A549 (cell line): Measurements from ENCODE around the gene PLEKHA5. TPM values are rescaled to one million over a fixed set of nuclear protein-coding genes. Genes with fewer than 3 reads are reported as not detected.

Experiments used
- ATAC-seq, 2 experiments: fragments of 200-7000 bp in 1 of 2; fragments of >200 bp in 1 of 2; cut with Nextera tagmentation in 1 of 2; cut with Tn5 transposase in 1 of 2; 3 replicates each; pipeline versions ENCODE4 v1.8.0 to v1.9.1; 2018 to 2020; ENCODE audit warnings: mild to moderate bottlenecking in 1 of 2, moderate library complexity in 1 of 2
- CTCF ChIA-PET: fragments of 300-600 bp; sonication (Branson Sonifier 250); formaldehyde crosslinking; extraction: SDS; loops from one replicate; lab custom pipeline; 2021; ENCODE audit warnings: antibody characterized with exemption, inconsistent platforms; lab: Yijun Ruan, JAX
- POLR2A ChIA-PET: fragments of 350-600 bp; formaldehyde crosslinking; extraction: SDS; loops from one replicate; lab custom pipeline; 2021; ENCODE audit warnings: antibody characterized with exemption, inconsistent platforms; lab: Yijun Ruan, JAX
- DNase-seq, 2 experiments: peaks; one replicate each; pipeline versions ENCODE4 v3.0.0 to v3.0.0-alpha.2; 2011 to 2016; ENCODE audit warnings: low read depth in 1 of 2, low spot score in 1 of 2
- FAIRE-seq: peaks from 2 replicates; lab custom pipeline; 2011; peaks lifted over from hg19 to GRCh38; lab: Jason Lieb, UNC
- H3K27ac ChIP-seq, 2 experiments: fragments of >200 bp; sonication (Bioruptor Twin); formaldehyde crosslinking; 3 replicates each; pipeline ENCODE4 v1.5.1; 2016 to 2017
- H3K4me1 ChIP-seq: fragments of >200 bp; sonication (Bioruptor Twin); formaldehyde crosslinking; 3 replicates; pipeline ENCODE4 v1.6.1; 2016
- H3K4me2 ChIP-seq: fragments of >200 bp; sonication (Bioruptor Twin); formaldehyde crosslinking; 3 replicates; pipeline ENCODE4 v1.6.1; 2016
- H3K4me3 ChIP-seq: fragments of >200 bp; sonication (Bioruptor Twin); formaldehyde crosslinking; 3 replicates; pipeline ENCODE4 v1.5.1; 2016
- H3K9me3 ChIP-seq: fragments of >200 bp; sonication (Bioruptor Twin); formaldehyde crosslinking; 3 replicates; pipeline ENCODE4 v1.6.1; 2016
- CBX8 ChIP-seq: fragments of 200-600 bp; sonication (generic); IDR thresholded peaks from 2 replicates; pipeline ENCODE4 v1.6.1; 2016
- CEBPB ChIP-seq, 2 experiments: fragments of >200 bp in 1 of 2; sonication (Bioruptor Twin) in 1 of 2; formaldehyde crosslinking in 1 of 2; IDR thresholded peaks; 2 replicates each; pipeline ENCODE4 v1.6.1; 2012 to 2016
- EHMT2 ChIP-seq: fragments of 200-600 bp; sonication (generic); IDR thresholded peaks from 2 replicates; pipeline ENCODE4 v1.6.1; 2016; ENCODE audit warnings: antibody characterized with exemption, low read depth, mild to moderate bottlenecking, moderate library complexity
- ESRRA ChIP-seq: fragments of 150-350 bp; IDR thresholded peaks from 2 replicates; pipeline ENCODE4 v1.6.1; 2014; ENCODE audit warnings: mild to moderate bottlenecking, low read length, borderline replicate concordance
- HEYL ChIP-seq: fragments of 250-450 bp; sonication (Bioruptor Pico); IDR thresholded peaks from 2 replicates; pipeline ENCODE4 v1.8.0; 2021; ENCODE audit warnings: mild to moderate bottlenecking, moderate library complexity
- HOXA7 ChIP-seq: fragments of 250-450 bp; sonication (Bioruptor Pico); IDR thresholded peaks from 2 replicates; pipeline ENCODE4 v1.5.0; 2020; ENCODE audit warnings: mild to moderate bottlenecking, moderate library complexity
- HOXB5 ChIP-seq: fragments of 250-450 bp; sonication (Bioruptor Pico); IDR thresholded peaks from 2 replicates; pipeline ENCODE4 v1.5.0; 2020; ENCODE audit warnings: mild to moderate bottlenecking, moderate library complexity
- JUNB ChIP-seq: fragments of >200 bp; sonication (Bioruptor Twin); formaldehyde crosslinking; IDR thresholded peaks from 2 replicates; pipeline ENCODE4 v1.6.1; 2016
- MAFK ChIP-seq: fragments of 450-650 bp; IDR thresholded peaks from 2 replicates; pipeline ENCODE4 v1.6.1; 2014; ENCODE audit not compliant: partially characterized antibody
- MAZ ChIP-seq: fragments of 150-350 bp; IDR thresholded peaks from 2 replicates; pipeline ENCODE4 v1.6.1; 2014; ENCODE audit warnings: antibody characterized with exemption, low read depth, low read length, borderline replicate concordance
- MYC ChIP-seq: IDR thresholded peaks from 2 replicates; pipeline ENCODE4 v1.6.1; 2012; ENCODE audit warnings: mild to moderate bottlenecking, inconsistent platforms, low read length, improper control_type of control experiment, borderline replicate concordance
- NFE2L2 ChIP-seq: fragments of 150-350 bp; conservative IDR thresholded peaks from 2 replicates; pipeline ENCODE4 v1.6.1; 2014; ENCODE audit warnings: low read length
- POLR2A ChIP-seq: IDR thresholded peaks from 2 replicates; pipeline ENCODE4 v1.6.1; 2012; ENCODE audit warnings: mild to moderate bottlenecking, low read length
- POLR2AphosphoS2 ChIP-seq: conservative IDR thresholded peaks from 2 replicates; pipeline ENCODE4 v1.6.1; 2012; ENCODE audit warnings: low read length, improper control_type of control experiment, inconsistent platforms
- RAD21 ChIP-seq, 2 experiments: fragments of >200 bp in 1 of 2; sonication (Bioruptor Twin) in 1 of 2; formaldehyde crosslinking in 1 of 2; IDR thresholded peaks in 1 of 2; conservative IDR thresholded peaks in 1 of 2; 2 replicates in 1 of 2; 3 replicates in 1 of 2; pipeline ENCODE4 v1.6.1; 2012 to 2018; ENCODE audit warnings: inconsistent platforms in 1 of 2
- RARB ChIP-seq: fragments of 250-450 bp; sonication (Bioruptor Pico); IDR thresholded peaks from 2 replicates; pipeline ENCODE4 v1.8.0; 2021; ENCODE audit warnings: mild to moderate bottlenecking, moderate library complexity
- RFX5 ChIP-seq: fragments of 450-650 bp; IDR thresholded peaks from 2 replicates; pipeline ENCODE4 v1.7.1; 2014; ENCODE audit warnings: antibody characterized with exemption, mild to moderate bottlenecking, moderate library complexity
- SMC3 ChIP-seq: fragments of >200 bp; sonication (Bioruptor Twin); formaldehyde crosslinking; IDR thresholded peaks from 3 replicates; pipeline ENCODE4 v1.6.1; 2018; ENCODE audit warnings: inconsistent platforms
- SREBF2 ChIP-seq: fragments of 450-650 bp; IDR thresholded peaks from 2 replicates; pipeline ENCODE4 v1.6.1; 2014; ENCODE audit warnings: mild to moderate bottlenecking, moderate library complexity
- ZSCAN20 ChIP-seq: fragments of 250-450 bp; sonication (Bioruptor Pico); IDR thresholded peaks from 2 replicates; pipeline ENCODE4 v1.8.0; 2022; ENCODE audit warnings: mild to moderate bottlenecking, moderate library complexity
- WGBS: methylation state at CpG from one replicate; pipeline ENCODE4 v1.1.6; 2017; ENCODE audit errors: missing lambda C conversion rate; 5-methylcytosine and 5-hydroxymethylcytosine counted together
- polyA plus RNA-seq, 4 experiments: library from polyadenylated mRNA; depleted of rRNA in 3 of 4; stranded (reverse); fragments of >200 nt; fragmentation: RNase III in 1 of 4; extraction: RNeasy Plus Mini Kit Qiagen cat#74134 plus additional on column Dnase treatment in 1 of 4; gene quantifications; 2 replicates in 3 of 4; 3 replicates in 1 of 4; pipeline ENCODE4 v1.2.3, GENCODE V29; 2011 to 2017
- TF ChIP-seq, protein P1 (sequence below): fragments of >200 bp; sonication (Bioruptor Twin); formaldehyde crosslinking; IDR thresholded peaks from 3 replicates; pipeline ENCODE4 v1.6.1; 2016
- TF ChIP-seq, protein P2 (sequence below): fragments of 150-350 bp; IDR thresholded peaks from 2 replicates; pipeline ENCODE4 v1.6.1; 2014; ENCODE audit warnings: low read depth, mild to moderate bottlenecking, low read length
- TF ChIP-seq, protein P3 (sequence below): fragments of 450-650 bp; IDR thresholded peaks from 2 replicates; pipeline ENCODE4 v1.6.1; 2014; ENCODE audit warnings: antibody characterized with exemption

PLEKHA5 gene
- polyA plus RNA-seq, 2 of the 4 experiments (the other 2 are of a cell fraction): 7.6 to 13.2 TPM

DNA sequence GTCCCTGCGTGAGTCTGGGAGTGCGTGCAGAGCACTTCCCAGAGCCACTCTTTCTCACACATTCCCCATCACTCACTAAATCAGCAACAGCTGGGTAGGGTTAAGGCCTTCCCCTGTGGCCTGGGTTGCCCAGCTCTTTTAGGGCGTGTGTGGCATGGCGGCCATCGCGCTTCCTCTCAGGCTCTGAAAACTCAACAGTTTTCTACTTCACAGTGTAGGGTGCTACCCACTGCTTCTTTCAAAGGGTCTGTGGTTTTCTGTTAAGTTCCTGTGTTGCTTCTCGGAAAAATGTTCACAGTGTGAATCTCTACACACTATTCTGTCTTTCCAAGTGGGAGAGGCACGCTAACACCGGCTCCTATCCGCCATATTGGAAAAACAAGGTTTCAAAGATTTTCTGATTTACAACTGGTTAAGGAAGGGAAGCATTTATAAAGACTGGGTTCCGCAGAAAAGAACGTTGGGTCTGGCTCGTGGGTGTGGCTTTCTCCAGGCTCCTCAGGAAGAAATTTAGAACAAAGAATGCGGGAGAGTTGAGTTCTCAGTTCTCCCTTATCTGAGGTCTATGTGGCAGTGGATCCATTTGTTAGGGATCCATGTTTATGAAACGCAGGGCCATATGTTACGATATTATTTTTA is 274.8 kb downstream of the PLEKHA5 start:
- H3K27ac ChIP-seq: no peak overlapping the region; a peak in 1 of 6 replicates
- TF ChIP-seq, protein P1, sequence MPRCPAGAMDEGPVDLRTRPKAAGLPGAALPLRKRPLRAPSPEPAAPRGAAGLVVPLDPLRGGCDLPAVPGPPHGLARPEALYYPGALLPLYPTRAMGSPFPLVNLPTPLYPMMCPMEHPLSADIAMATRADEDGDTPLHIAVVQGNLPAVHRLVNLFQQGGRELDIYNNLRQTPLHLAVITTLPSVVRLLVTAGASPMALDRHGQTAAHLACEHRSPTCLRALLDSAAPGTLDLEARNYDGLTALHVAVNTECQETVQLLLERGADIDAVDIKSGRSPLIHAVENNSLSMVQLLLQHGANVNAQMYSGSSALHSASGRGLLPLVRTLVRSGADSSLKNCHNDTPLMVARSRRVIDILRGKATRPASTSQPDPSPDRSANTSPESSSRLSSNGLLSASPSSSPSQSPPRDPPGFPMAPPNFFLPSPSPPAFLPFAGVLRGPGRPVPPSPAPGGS: no peak
- TF ChIP-seq MYC (no peak), RFX5 (no peak), HOXA7 (CRISPR knock-in tag) (no peak), RARB (CRISPR knock-in tag) (no peak), CBX8 (no peak), JUNB (no peak), ZSCAN20 (CRISPR knock-in tag) (no peak), MAZ (no peak)
- TF ChIP-seq, protein P2, sequence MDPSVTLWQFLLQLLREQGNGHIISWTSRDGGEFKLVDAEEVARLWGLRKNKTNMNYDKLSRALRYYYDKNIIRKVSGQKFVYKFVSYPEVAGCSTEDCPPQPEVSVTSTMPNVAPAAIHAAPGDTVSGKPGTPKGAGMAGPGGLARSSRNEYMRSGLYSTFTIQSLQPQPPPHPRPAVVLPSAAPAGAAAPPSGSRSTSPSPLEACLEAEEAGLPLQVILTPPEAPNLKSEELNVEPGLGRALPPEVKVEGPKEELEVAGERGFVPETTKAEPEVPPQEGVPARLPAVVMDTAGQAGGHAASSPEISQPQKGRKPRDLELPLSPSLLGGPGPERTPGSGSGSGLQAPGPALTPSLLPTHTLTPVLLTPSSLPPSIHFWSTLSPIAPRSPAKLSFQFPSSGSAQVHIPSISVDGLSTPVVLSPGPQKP: no peak
- no peaks in the 10 kb centered on the region for H3K9me3 ChIP-seq
- H3K4me3 ChIP-seq: no peak overlapping the region
- ATAC-seq (no peak), FAIRE-seq (no peak), DNase-seq (no peak)
- no peak overlapping the region for H3K4me2 ChIP-seq
- H3K4me1 ChIP-seq: no peaks in the 10 kb centered on the region
- CTCF ChIA-PET: interaction anchor here (0.6 to 0.8 kb wide), 2 partner anchors 20 to 1296 kb away, joined by 3 read pairs; no protein-coding TSS in a partner anchor
- POLR2A ChIA-PET: no interaction called here
- 90% methylated on average over 16 of the region's 16 CpGs for WGBS

DNA sequence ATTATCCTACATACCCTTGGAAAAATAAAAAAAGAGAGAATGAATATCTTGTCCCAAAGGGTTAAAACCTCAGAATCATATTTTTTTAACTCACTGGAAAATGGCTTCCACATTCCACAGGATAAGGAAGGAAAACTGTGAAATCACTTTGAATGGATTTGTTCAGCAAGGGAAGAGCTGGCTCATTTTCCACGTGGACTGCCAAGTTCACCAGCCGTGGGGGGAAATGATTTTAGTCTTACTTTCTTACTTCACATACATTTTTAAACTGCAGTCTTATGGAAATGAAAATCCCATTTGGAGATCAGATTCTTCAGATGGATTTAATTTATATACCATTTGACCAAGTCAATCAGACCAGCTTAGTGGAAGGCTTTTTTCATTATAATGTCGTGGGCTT is 279.8 kb downstream of the PLEKHA5 start:
- H3K9me3 ChIP-seq: no peaks in the 10 kb centered on the region
- H3K4me3 ChIP-seq: no peak overlapping the region
- TF ChIP-seq, protein P2: no peak
- TF ChIP-seq HOXB5 (no peak), RAD21 (conservative IDR thresholded peaks at IDR 0.05 in 1 of 2, IDR thresholded peaks at IDR 0.05 in 1 of 2) (no peak), POLR2AphosphoS2 (no peak), MAFK (no peak), NFE2L2 (no peak), ESRRA (no peak), CEBPB (IDR thresholded peaks at IDR 0.05) (no peak), EHMT2 (no peak)
- TF ChIP-seq, protein P3, sequence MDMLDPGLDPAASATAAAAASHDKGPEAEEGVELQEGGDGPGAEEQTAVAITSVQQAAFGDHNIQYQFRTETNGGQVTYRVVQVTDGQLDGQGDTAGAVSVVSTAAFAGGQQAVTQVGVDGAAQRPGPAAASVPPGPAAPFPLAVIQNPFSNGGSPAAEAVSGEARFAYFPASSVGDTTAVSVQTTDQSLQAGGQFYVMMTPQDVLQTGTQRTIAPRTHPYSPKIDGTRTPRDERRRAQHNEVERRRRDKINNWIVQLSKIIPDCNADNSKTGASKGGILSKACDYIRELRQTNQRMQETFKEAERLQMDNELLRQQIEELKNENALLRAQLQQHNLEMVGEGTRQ: no peak
- POLR2A ChIA-PET: interaction anchor here (0.7 kb wide), 1 partner anchor 22 kb away, joined by 3 read pairs; no protein-coding TSS in a partner anchor
- DNase-seq (no peak), FAIRE-seq (no peak), ATAC-seq (no peak)
- CTCF ChIA-PET: no interaction called here
- no peak overlapping the region for H3K27ac ChIP-seq
- no peak overlapping the region for H3K4me2 ChIP-seq
- WGBS: 45% methylated on average over 3 of the region's 3 CpGs
- H3K4me1 ChIP-seq: no peaks in the 10 kb centered on the region

DNA sequence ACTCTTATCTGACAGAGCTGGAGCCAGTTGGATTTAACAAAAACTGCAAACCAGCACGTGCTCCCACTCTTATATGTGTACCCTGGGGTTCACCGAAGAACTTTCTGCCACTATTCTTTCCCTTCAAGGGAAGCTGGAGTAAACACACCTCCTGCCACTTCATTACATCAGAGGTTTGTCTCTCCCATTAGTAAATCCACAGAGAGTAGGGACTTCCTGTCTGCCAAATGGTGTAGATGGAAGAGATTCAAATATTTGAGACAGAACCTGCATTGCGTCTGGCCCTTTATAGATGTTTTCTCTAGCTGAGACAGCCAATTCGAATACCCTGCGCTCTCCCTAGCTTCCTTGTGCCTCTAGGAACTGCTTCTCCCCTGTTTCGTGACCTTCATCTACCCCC is 280.7 kb downstream of the PLEKHA5 start:
- 68% methylated on average over 6 of the region's 6 CpGs for WGBS
- CTCF ChIA-PET: interaction anchor here (0.6 to 1.1 kb wide), 2 partner anchors 11 to 76 kb away, joined by 3 read pairs; no protein-coding TSS in a partner anchor
- no peaks in the 10 kb centered on the region for H3K4me1 ChIP-seq

More for the DNA sequence above, 280.7 kb downstream of the PLEKHA5 start:
- Histone ChIP-seq H3K27ac (no peak overlapping the region), H3K9me3 (no peaks in the 10 kb centered on the region), H3K4me3 (no peak overlapping the region), H3K4me2 (no peak overlapping the region)
- DNase-seq (no peak), ATAC-seq (no peak; a peak in 1 of 6 replicates), FAIRE-seq (no peak)
- no peak for TF ChIP-seq SREBF2
- TF ChIP-seq ZSCAN20 (CRISPR knock-in tag): no peak
- no peak for TF ChIP-seq POLR2A
- no peak for TF ChIP-seq SMC3
- no peak for TF ChIP-seq CEBPB (IDR thresholded peaks at IDR 0.05)
- no peak for TF ChIP-seq HEYL
- POLR2A ChIA-PET: no interaction called here
